ENCODE measurements around the gene CPD.

CPD gene

DNA sequence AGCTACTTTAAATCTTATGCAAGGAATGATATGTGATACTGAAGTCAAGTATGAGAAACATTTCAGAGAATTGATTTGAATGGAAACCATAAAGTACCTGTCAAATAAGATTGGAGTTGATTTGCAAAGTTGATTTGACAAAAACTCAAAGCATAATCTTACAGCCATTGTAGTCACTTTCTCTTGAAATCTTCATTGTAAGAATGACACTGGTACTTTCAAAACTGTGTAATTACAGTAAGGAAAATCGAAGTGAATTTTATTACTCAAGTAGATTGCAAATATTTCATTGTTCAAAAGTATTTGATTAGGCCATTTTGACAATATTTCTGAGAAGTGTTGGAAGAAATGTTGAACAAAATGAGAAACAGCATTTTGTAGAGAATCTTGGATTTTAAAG lies 3.6 kb downstream of the CPD start:
- TF ChIP-seq, protein P1, sequence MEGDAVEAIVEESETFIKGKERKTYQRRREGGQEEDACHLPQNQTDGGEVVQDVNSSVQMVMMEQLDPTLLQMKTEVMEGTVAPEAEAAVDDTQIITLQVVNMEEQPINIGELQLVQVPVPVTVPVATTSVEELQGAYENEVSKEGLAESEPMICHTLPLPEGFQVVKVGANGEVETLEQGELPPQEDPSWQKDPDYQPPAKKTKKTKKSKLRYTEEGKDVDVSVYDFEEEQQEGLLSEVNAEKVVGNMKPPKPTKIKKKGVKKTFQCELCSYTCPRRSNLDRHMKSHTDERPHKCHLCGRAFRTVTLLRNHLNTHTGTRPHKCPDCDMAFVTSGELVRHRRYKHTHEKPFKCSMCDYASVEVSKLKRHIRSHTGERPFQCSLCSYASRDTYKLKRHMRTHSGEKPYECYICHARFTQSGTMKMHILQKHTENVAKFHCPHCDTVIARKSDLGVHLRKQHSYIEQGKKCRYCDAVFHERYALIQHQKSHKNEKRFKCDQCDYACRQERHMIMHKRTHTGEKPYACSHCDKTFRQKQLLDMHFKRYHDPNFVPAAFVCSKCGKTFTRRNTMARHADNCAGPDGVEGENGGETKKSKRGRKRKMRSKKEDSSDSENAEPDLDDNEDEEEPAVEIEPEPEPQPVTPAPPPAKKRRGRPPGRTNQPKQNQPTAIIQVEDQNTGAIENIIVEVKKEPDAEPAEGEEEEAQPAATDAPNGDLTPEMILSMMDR (IDR thresholded peaks at IDR 0.05; ENCODE audit: low read depth, low read length, missing control alignments), result no peak
- DNase-seq (ENCODE audit: low read depth), result no peak
- no peak overlapping the region for H3K4me3 ChIP-seq (ENCODE audit: low read depth, low read length)

DNA sequence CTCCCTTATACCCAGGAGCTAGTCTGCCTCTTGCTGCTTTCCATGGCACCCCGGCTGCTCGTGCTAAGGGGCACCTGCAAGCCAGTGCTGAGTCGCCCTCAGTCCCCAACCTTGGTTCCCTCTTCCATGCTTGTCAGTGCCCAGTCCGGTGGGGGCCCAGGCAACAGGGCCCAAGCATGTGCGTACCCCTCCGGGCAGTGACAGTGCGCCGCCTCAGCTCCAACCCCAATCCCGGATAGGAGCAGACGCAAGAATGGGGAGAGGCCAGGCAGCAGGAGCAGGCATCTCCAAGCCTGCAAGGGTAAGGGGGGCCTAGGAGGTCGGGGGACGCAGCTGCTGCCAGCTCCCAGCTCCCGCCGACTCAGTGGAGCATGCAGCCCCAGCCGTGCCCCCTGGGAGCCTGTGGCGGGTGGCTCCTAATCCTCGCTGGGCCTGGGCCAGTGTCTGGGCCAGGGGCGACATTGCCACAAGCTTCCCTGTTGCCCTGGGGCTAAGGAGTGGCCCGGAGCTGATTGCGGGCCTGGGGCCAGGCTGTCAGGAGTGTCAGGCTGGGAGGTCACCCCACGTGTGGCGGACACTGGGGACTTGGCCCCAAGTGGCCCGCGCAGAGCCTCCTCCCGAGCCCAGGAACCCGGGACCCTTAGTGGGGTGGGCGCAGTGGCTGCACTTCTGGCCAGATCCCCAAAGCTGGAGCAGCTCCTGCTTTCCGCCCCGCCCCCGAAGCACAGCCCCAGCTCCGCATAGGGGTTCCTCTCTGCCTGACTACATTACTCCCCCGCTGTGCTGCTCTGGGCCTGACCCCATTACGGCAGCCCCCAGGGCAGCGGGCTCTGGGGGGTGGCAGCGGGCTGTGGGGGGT lies 9.8 kb downstream of the CPD start:
- DNase-seq (ENCODE audit: low read depth), result no peak
- H3K4me3 ChIP-seq (ENCODE audit: low read depth, low read length), result no peak overlapping the region
- TF ChIP-seq, protein P1 (IDR thresholded peaks at IDR 0.05; ENCODE audit: low read depth, low read length, missing control alignments), result no peak

- no peak for DNase-seq (ENCODE audit: low read depth)
- TF ChIP-seq, protein P1 (IDR thresholded peaks at IDR 0.05; ENCODE audit: low read depth, low read length, missing control alignments), result no peak
These were observed 11.1 kb downstream of the CPD start for GRCh38 chr17:30389756-30390300.

DNA sequence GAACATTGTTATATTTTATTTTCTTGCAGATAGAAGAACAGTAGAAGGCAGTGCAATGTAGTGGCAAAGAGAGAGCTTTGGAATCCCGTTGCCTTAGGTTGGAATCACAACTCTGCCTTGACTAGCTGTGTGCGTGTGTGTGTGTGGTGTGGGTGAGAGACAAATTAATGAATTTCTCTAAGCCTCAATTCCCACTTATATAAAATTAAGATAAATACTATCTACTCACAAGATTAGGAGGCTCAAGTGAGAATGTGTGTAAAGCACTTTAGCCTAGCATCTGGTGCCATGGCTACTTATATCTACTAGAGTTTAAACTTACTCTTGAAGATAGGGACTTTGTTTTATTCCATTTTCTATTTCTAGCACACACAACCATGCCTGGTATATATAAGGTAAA lies 12.8 kb downstream of the CPD start:
- TF ChIP-seq, protein P1 (IDR thresholded peaks at IDR 0.05; ENCODE audit: low read depth, low read length, missing control alignments), result no peak

More at GRCh38 chr17:30389756-30390300, 11.1 kb downstream of the CPD start:
- H3K4me3 ChIP-seq (ENCODE audit: low read depth, low read length), result no peak overlapping the region

GRCh38 chr17:30393491-30393890 lies 14.8 kb downstream of the CPD start:
- DNase-seq (ENCODE audit: low read depth), result no peak
- H3K4me3 ChIP-seq (ENCODE audit: low read depth, low read length), result no peak overlapping the region
- TF ChIP-seq, protein P1 (IDR thresholded peaks at IDR 0.05; ENCODE audit: low read depth, low read length, missing control alignments), result no peak

More for the DNA sequence above, 12.8 kb downstream of the CPD start:
- no peak overlapping the region for H3K4me3 ChIP-seq (ENCODE audit: low read depth, low read length)
- DNase-seq (ENCODE audit: low read depth), result no peak

DNA sequence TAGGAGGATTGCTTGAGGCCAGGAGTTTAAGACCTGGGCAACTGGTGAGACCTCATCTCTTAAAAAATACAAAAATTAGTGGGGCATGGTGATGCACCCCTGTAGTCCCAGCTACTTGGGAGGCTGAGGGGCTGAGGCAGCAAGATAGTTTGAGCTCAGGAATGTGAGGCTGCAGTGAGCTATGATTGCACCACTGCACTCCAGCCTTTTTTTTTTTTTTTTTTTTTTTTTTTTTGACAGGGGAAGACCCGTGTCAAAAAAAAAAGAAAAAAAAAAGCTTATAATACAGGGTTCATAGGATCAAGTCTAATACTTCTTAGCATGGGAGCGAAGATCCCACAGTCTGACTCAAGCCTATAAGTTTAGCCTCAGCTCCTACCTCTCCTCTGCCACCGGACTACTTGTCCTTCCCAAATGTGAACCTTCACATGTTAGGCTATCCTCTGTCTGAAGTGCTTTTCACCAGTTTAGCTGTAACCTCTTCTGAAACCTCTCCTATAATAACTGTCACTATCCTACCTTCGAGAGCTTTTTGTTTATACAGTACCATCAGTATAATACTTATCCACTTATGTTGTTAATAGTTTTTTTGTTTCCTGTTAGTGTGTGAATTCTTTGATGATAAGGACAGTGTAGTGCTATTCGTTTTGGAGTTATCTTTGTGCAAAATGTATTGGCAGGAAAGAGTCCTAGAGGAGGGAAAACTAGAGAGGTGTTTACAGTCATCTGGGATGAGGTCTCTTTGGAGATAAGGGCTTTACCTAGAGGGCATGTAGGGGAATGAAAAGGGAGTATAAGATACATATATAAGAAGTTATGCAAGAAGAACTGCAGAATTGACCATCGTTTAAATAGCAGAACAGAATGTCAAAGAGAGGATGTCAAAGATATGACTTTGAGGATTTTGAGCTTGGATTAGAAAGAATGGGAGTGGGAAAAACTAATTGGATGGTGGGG lies 15.5 kb downstream of the CPD start:
- TF ChIP-seq, protein P1 (IDR thresholded peaks at IDR 0.05; ENCODE audit: low read depth, low read length, missing control alignments), result no peak
- no peak for DNase-seq (ENCODE audit: low read depth)
- H3K4me3 ChIP-seq (ENCODE audit: low read depth, low read length), result no peak overlapping the region
